K562 treated with DMSO at 1 percent for 4 hours (cell line): ENCODE measurements around the gene SYT15B. TPM values are rescaled to one million over a fixed set of nuclear protein-coding genes. Genes with fewer than 3 reads are reported as not detected.

Experiments used
- total RNA-seq: library from RNA; unstranded; fragments of 300-600 nt; gene quantifications from 2 replicates; pipeline ENCODE4 v1.2.3, GENCODE V29; 2022; ENCODE audit not compliant: insufficient read depth

The SYT15B gene
- total RNA-seq = not detected in 2 replicates

DNA sequence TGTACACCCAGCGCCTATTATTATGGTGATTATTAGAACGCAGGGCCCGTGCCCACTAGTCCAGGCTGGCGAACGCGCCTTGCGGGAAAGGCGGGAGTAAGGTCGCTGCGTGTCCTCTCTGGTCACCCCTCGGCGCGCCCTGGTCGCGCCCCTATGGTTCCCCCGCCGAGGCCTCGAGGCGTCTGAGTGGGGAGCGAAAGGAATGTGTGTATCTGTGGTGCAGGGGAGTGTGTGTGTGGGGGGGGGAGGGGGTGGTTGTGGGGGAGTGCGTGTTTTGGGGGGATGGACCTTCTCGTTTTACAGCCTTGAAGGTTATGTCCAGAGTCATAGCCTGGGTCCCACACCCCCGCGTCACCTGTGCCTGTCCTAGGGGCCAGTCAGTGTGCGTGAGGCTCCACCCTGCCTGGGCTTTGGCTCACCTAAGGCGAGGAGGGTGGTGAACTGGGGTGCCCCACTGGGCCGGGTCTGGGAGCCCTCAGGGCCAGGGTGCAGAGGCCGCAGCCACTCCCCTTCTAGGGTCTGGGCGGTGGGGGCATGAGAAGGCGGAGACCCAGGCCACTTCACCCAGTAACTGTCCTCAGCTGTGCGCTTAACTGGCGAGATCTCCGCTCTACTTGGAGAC is at the start of gene SYT15B:
TSS of gene SYT15B (minus strand) at position 39 of the 622 bp plus-strand sequence. CDS start 952 bp downstream, outside the sequence.

Other genes with a start within 250 kb of the SYT15B start
- 2.1 and 4.5 TPM in 2 replicates for gene AGAP9, start 240.0 kb downstream of the SYT15B start, total RNA-seq
- not detected in 2 replicates for gene NPY4R2, start 155.1 kb upstream of the SYT15B start, total RNA-seq
- not detected in 2 replicates for gene FAM25C, start 236.2 kb upstream of the SYT15B start, total RNA-seq